PC-3 (cell line): ENCODE measurements around the gene EFHC2.

Experiments used
- CTCF ChIP-seq: fragments of 300-600 bp; sonication (generic); conservative IDR thresholded peaks from 2 replicates; pipeline ENCODE4 v1.5.1; 2017; ENCODE audit warnings: antibody characterized with exemption, low read depth, mild to moderate bottlenecking, low read length
- EZH2 ChIP-seq: fragments of 300-600 bp; sonication (generic); IDR thresholded peaks from one replicate; pipeline ENCODE4 v1.6.1; 2017; ENCODE audit warnings: antibody characterized with exemption, mild to moderate bottlenecking, low read length; ENCODE audit not compliant: unreplicated experiment
- EZH2phosphoT487 ChIP-seq: fragments of 300-600 bp; sonication (generic); IDR thresholded peaks from 2 replicates; pipeline ENCODE4 v1.6.1; 2018; ENCODE audit warnings: mild to moderate bottlenecking, antibody characterized with exemption, low read length, borderline replicate concordance

GRCh38 chrX:44382871-44383270 lies 39.4 kb upstream of the EFHC2 start:
- no peak for TF ChIP-seq CTCF
- no peak for TF ChIP-seq EZH2
- no peak for TF ChIP-seq EZH2phosphoT487
